ENCODE data around the gene CEP83. TPM values are rescaled to one million over a fixed set of nuclear protein-coding genes. Genes with fewer than 3 reads are reported as not detected.

Gene CEP83
- total and polyA plus RNA-seq, 2 donors (not counting 1 experiment from before 2014, with no cell fraction given) = 4.0 to 24.8 TPM

DNA sequence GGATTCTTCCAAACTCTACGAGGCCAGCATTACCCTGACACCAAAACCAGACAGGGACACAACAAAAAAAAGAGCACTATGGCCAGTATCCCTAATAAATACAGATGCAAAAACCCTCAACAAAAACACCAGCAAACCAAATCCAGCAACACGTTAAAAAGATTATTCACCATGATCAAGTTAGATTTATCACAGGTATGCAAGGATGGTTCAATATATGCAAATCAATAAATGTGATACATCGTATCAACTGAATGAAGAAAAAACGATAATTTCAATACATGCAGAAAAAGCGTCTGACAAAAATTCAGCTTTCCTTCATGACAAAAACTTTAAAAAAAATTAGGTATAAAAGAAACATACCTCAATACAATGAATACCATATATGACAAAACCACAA, 99.9 kb downstream of the CEP83 start:
- TF ChIP-seq, protein P1, sequence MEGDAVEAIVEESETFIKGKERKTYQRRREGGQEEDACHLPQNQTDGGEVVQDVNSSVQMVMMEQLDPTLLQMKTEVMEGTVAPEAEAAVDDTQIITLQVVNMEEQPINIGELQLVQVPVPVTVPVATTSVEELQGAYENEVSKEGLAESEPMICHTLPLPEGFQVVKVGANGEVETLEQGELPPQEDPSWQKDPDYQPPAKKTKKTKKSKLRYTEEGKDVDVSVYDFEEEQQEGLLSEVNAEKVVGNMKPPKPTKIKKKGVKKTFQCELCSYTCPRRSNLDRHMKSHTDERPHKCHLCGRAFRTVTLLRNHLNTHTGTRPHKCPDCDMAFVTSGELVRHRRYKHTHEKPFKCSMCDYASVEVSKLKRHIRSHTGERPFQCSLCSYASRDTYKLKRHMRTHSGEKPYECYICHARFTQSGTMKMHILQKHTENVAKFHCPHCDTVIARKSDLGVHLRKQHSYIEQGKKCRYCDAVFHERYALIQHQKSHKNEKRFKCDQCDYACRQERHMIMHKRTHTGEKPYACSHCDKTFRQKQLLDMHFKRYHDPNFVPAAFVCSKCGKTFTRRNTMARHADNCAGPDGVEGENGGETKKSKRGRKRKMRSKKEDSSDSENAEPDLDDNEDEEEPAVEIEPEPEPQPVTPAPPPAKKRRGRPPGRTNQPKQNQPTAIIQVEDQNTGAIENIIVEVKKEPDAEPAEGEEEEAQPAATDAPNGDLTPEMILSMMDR (IDR thresholded peaks at IDR 0.05) = no peak
- TF ChIP-seq EZH2 (IDR thresholded peaks at IDR 0.05; ENCODE audit: borderline replicate concordance, insufficient read depth, low read depth, low read length, poor library complexity, severe bottlenecking) = no peak
- Histone ChIP-seq H3K4me3 (ENCODE audit: control extremely low read depth in 1 of 5, extremely low read depth in 1 of 5, insufficient read depth in 1 of 5, low read depth in 2 of 5, low read length in 4 of 5) (no peak overlapping the region), H3K27me3 (replicated peaks in 1 of 4; ENCODE audit: control extremely low read depth in 1 of 4, control insufficient read depth in 3 of 4, insufficient read depth in 4 of 4, low read length in 3 of 4) (no peaks in the 10 kb centered on the region), H3K9ac (ENCODE audit: low read length) (no peak overlapping the region), H3K27ac (ENCODE audit: low read length in 2 of 2) (no peak overlapping the region), H3K36me3 (replicated peaks in 1 of 2; ENCODE audit: control extremely low read depth in 1 of 2, control insufficient read depth in 1 of 2, extremely low read depth in 1 of 2, insufficient read depth in 2 of 2, low read length in 1 of 2) (no peaks in the 10 kb centered on the region), H3K79me2 (ENCODE audit: control insufficient read depth, insufficient read depth, low read length) (no peaks in the 10 kb centered on the region), H3K4me1 (ENCODE audit: control insufficient read depth in 2 of 2, insufficient read depth in 2 of 2, low read length in 2 of 2) (no peaks in the 10 kb centered on the region), H3K4me2 (replicated peaks; ENCODE audit: low read depth, low read length, poor library complexity, severe bottlenecking) (no peak overlapping the region), H2AFZ (ENCODE audit: insufficient read depth, low read depth, low read length, poor library complexity, severe bottlenecking) (no peak overlapping the region), H4K20me1 (ENCODE audit: control insufficient read depth, insufficient read depth, low read length, poor library complexity, severe bottlenecking) (no peaks in the 10 kb centered on the region), H3K9me3 (ENCODE audit: control extremely low read depth in 1 of 3, control insufficient read depth in 2 of 3, insufficient read depth in 1 of 3, low read length in 2 of 3) (peaks cover 6 to 19% (median 14%) of the 10 kb centered on the region in 3 donors)
- ChIA-PET POLR2A (no interaction called here), CTCF (no interaction called here)
- Mint-ChIP-seq H3K4me1 (no peaks in the 10 kb centered on the region), H3K4me3 (no peak overlapping the region), H3K27ac (no peak overlapping the region), H3K9me3 (ENCODE audit: insufficient read depth) (peaks cover 3% of the 10 kb centered on the region), H3K27me3 (no peaks in the 10 kb centered on the region)
- ATAC-seq (ENCODE audit: low read depth) (no peak), DNase-seq (no peak)
- intact Hi-C loops (cut with micrococcal nuclease) = no loop called here
- no CpG with 5 or more reads among the region's 5 CpGs for WGBS (ENCODE audit: insufficient coverage)

- Histone ChIP-seq H3K9ac (ENCODE audit: low read length) (no peak overlapping the region), H3K4me1 (ENCODE audit: control insufficient read depth in 2 of 2, insufficient read depth in 2 of 2, low read length in 2 of 2) (no peaks in the 10 kb centered on the region), H3K79me2 (ENCODE audit: control insufficient read depth, insufficient read depth, low read length) (no peaks in the 10 kb centered on the region), H3K4me2 (replicated peaks; ENCODE audit: low read depth, low read length, poor library complexity, severe bottlenecking) (no peak overlapping the region), H3K4me3 (ENCODE audit: control extremely low read depth in 1 of 5, extremely low read depth in 1 of 5, insufficient read depth in 1 of 5, low read depth in 2 of 5, low read length in 4 of 5) (no peak overlapping the region), H2AFZ (ENCODE audit: insufficient read depth, low read depth, low read length, poor library complexity, severe bottlenecking) (no peak overlapping the region), H4K20me1 (ENCODE audit: control insufficient read depth, insufficient read depth, low read length, poor library complexity, severe bottlenecking) (no peaks in the 10 kb centered on the region), H3K9me3 (ENCODE audit: control extremely low read depth in 1 of 3, control insufficient read depth in 2 of 3, insufficient read depth in 1 of 3, low read length in 2 of 3) (peaks cover 13 to 51% (median 49%) of the 10 kb centered on the region in 3 donors), H3K27ac (ENCODE audit: low read length in 2 of 2) (no peak overlapping the region), H3K36me3 (replicated peaks in 1 of 2; ENCODE audit: control extremely low read depth in 1 of 2, control insufficient read depth in 1 of 2, extremely low read depth in 1 of 2, insufficient read depth in 2 of 2, low read length in 1 of 2) (peaks cover 0 to 2% of the 10 kb centered on the region in 2 experiments), H3K27me3 (replicated peaks in 1 of 4; ENCODE audit: control extremely low read depth in 1 of 4, control insufficient read depth in 3 of 4, insufficient read depth in 4 of 4, low read length in 3 of 4) (no peaks in the 10 kb centered on the region)
- intact Hi-C loops (cut with micrococcal nuclease) = no loop called here
- no peaks in the 10 kb centered on the region for H3K27me3 Mint-ChIP-seq
- WGBS (ENCODE audit: insufficient coverage) = no CpG with 5 or more reads among the region's 1 CpG
- no peak for DNase-seq
- ChIA-PET POLR2A (interaction anchor here (0.7 kb wide), 1 partner anchor 224 kb away, joined by 3 read pairs; no protein-coding TSS in a partner anchor), CTCF (interaction anchor here (0.6 kb wide), 1 partner anchor 28 kb away, joined by 3 read pairs; no protein-coding TSS in a partner anchor)
- ATAC-seq (ENCODE audit: low read depth) = no peak
- H3K4me3 Mint-ChIP-seq = no peak overlapping the region
- peaks cover 21% of the 10 kb centered on the region for H3K9me3 Mint-ChIP-seq (ENCODE audit: insufficient read depth)
- H3K4me1 Mint-ChIP-seq = no peaks in the 10 kb centered on the region
- TF ChIP-seq EZH2 (IDR thresholded peaks at IDR 0.05; ENCODE audit: borderline replicate concordance, insufficient read depth, low read depth, low read length, poor library complexity, severe bottlenecking) = no peak
- TF ChIP-seq, protein P1 (IDR thresholded peaks at IDR 0.05) = no peak
- no peak overlapping the region for H3K27ac Mint-ChIP-seq
Observed at GRCh38 chr12:94353130-94353529, 106.5 kb downstream of the CEP83 start.
